ENCODE data around the gene SFSWAP.

GRCh38 chr12:131671871-131672270, 39.0 kb upstream of the SFSWAP start:
- no peak for TF ChIP-seq CTCF (IDR thresholded peaks at IDR 0.05)
- no peak for TF ChIP-seq POLR2A (IDR thresholded peaks at IDR 0.05)
